ENCODE data around the gene PLD3. TPM values are rescaled to one million over a fixed set of nuclear protein-coding genes. Genes with fewer than 3 reads are reported as not detected.

Gene PLD3
- total and polyA plus RNA-seq, 2 donors (not counting 1 experiment from before 2014, with no cell fraction given) = 208 to 230 TPM

- H3K9ac ChIP-seq (ENCODE audit: insufficient read depth, low read length) = no peak overlapping the region
- no peak overlapping the region for H3K27ac ChIP-seq (ENCODE audit: insufficient read depth, low read length)
- H3K79me2 ChIP-seq (ENCODE audit: control insufficient read depth, insufficient read depth, low read length) = no peaks in the 10 kb centered on the region
- H3K27me3 ChIP-seq (ENCODE audit: control insufficient read depth, insufficient read depth, low read length) = no peaks in the 10 kb centered on the region
- no peak overlapping the region for H2AFZ ChIP-seq (ENCODE audit: low read length)
- H3K36me3 ChIP-seq (ENCODE audit: control insufficient read depth, insufficient read depth, low read length) = peaks cover 30% of the 10 kb centered on the region
- H4K20me1 ChIP-seq (ENCODE audit: control insufficient read depth, extremely low read depth, insufficient read depth, low read length) = no peaks in the 10 kb centered on the region
- no peak for DNase-seq (ENCODE audit: low read depth in 2 of 2)
- H3K9me3 ChIP-seq (ENCODE audit: control insufficient read depth, insufficient read depth, low read depth, low read length) = no peaks in the 10 kb centered on the region
- no peaks in the 10 kb centered on the region for H3K4me1 ChIP-seq (ENCODE audit: control insufficient read depth, extremely low read depth, insufficient read depth, low read length)
- TF ChIP-seq, protein P1, sequence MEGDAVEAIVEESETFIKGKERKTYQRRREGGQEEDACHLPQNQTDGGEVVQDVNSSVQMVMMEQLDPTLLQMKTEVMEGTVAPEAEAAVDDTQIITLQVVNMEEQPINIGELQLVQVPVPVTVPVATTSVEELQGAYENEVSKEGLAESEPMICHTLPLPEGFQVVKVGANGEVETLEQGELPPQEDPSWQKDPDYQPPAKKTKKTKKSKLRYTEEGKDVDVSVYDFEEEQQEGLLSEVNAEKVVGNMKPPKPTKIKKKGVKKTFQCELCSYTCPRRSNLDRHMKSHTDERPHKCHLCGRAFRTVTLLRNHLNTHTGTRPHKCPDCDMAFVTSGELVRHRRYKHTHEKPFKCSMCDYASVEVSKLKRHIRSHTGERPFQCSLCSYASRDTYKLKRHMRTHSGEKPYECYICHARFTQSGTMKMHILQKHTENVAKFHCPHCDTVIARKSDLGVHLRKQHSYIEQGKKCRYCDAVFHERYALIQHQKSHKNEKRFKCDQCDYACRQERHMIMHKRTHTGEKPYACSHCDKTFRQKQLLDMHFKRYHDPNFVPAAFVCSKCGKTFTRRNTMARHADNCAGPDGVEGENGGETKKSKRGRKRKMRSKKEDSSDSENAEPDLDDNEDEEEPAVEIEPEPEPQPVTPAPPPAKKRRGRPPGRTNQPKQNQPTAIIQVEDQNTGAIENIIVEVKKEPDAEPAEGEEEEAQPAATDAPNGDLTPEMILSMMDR (conservative IDR thresholded peaks at IDR 0.05 in 1 of 2, IDR thresholded peaks at IDR 0.05 in 1 of 2; ENCODE audit: low read depth in 1 of 2, low read length in 2 of 2) = no peak
- no peak for TF ChIP-seq EZH2 (IDR thresholded peaks at IDR 0.05; ENCODE audit: low read length, missing control alignments)
- no peak overlapping the region for H3K4me2 ChIP-seq (ENCODE audit: extremely low read depth, insufficient read depth, low read length)
- H3K4me3 ChIP-seq (replicated peaks in 1 of 4; ENCODE audit: control extremely low read depth in 1 of 4, insufficient read depth in 1 of 4, low read depth in 3 of 4, low read length in 4 of 4) = no peak overlapping the region
Observed at GRCh38 chr19:40323705-40324104, 24.8 kb upstream of the PLD3 start.

GRCh38 chr19:40326201-40326600 lies 22.3 kb upstream of the PLD3 start:
- Histone ChIP-seq H3K4me2 (ENCODE audit: extremely low read depth, insufficient read depth, low read length) (no peak overlapping the region), H2AFZ (ENCODE audit: low read length) (no peak overlapping the region), H3K9ac (ENCODE audit: insufficient read depth, low read length) (no peak overlapping the region), H3K4me1 (ENCODE audit: control insufficient read depth, extremely low read depth, insufficient read depth, low read length) (no peaks in the 10 kb centered on the region), H3K4me3 (replicated peaks in 1 of 4; ENCODE audit: control extremely low read depth in 1 of 4, insufficient read depth in 1 of 4, low read depth in 3 of 4, low read length in 4 of 4) (no peak overlapping the region), H3K36me3 (ENCODE audit: control insufficient read depth, insufficient read depth, low read length) (peaks cover 28% of the 10 kb centered on the region), H3K27me3 (ENCODE audit: control insufficient read depth, insufficient read depth, low read length) (no peaks in the 10 kb centered on the region), H3K27ac (ENCODE audit: insufficient read depth, low read length) (no peak overlapping the region), H4K20me1 (ENCODE audit: control insufficient read depth, extremely low read depth, insufficient read depth, low read length) (no peaks in the 10 kb centered on the region), H3K9me3 (ENCODE audit: control insufficient read depth, insufficient read depth, low read depth, low read length) (no peaks in the 10 kb centered on the region), H3K79me2 (ENCODE audit: control insufficient read depth, insufficient read depth, low read length) (no peaks in the 10 kb centered on the region)
- no peak for DNase-seq (ENCODE audit: low read depth in 2 of 2)
- no peak for TF ChIP-seq EZH2 (IDR thresholded peaks at IDR 0.05; ENCODE audit: low read length, missing control alignments)
- TF ChIP-seq, protein P1 (conservative IDR thresholded peaks at IDR 0.05 in 1 of 2, IDR thresholded peaks at IDR 0.05 in 1 of 2; ENCODE audit: low read depth in 1 of 2, low read length in 2 of 2) = no peak

DNA sequence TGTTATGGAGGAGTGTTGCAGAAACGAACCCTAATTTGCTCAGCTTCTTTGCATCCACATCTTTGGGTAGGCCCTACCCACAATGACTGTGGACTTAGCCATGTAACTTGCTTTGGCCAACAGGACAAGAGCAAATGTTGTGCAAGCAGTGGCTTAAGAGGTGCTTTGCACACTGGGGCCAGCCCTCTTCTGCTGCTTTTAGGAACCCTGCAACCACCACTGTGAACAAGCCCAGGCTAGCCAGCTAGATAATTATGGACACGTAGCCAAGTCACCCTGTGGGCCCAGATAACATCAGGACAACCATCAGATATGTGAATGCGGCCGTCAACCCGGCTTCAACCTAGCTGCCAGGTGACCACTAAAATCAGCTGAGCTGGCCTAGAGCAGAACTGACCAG lies 17.4 kb upstream of the PLD3 start:
- peaks cover 17% of the 10 kb centered on the region for H3K36me3 ChIP-seq (ENCODE audit: control insufficient read depth, insufficient read depth, low read length)
- no peaks in the 10 kb centered on the region for H3K9me3 ChIP-seq (ENCODE audit: control insufficient read depth, insufficient read depth, low read depth, low read length)
- no peak overlapping the region for H3K4me3 ChIP-seq (replicated peaks in 1 of 4; ENCODE audit: control extremely low read depth in 1 of 4, insufficient read depth in 1 of 4, low read depth in 3 of 4, low read length in 4 of 4)
- H3K4me2 ChIP-seq (ENCODE audit: extremely low read depth, insufficient read depth, low read length) = no peak overlapping the region
- H3K9ac ChIP-seq (ENCODE audit: insufficient read depth, low read length) = no peak overlapping the region
- H3K4me1 ChIP-seq (ENCODE audit: control insufficient read depth, extremely low read depth, insufficient read depth, low read length) = no peaks in the 10 kb centered on the region
- no peak overlapping the region for H3K27ac ChIP-seq (ENCODE audit: insufficient read depth, low read length)
- H3K27me3 ChIP-seq (ENCODE audit: control insufficient read depth, insufficient read depth, low read length) = no peaks in the 10 kb centered on the region
- H3K79me2 ChIP-seq (ENCODE audit: control insufficient read depth, insufficient read depth, low read length) = no peaks in the 10 kb centered on the region
- no peak overlapping the region for H2AFZ ChIP-seq (ENCODE audit: low read length)
- H4K20me1 ChIP-seq (ENCODE audit: control insufficient read depth, extremely low read depth, insufficient read depth, low read length) = no peaks in the 10 kb centered on the region
- no peak for DNase-seq (ENCODE audit: low read depth in 2 of 2)
- TF ChIP-seq, protein P1 (conservative IDR thresholded peaks at IDR 0.05 in 1 of 2, IDR thresholded peaks at IDR 0.05 in 1 of 2; ENCODE audit: low read depth in 1 of 2, low read length in 2 of 2) = no peak
- TF ChIP-seq EZH2 (IDR thresholded peaks at IDR 0.05; ENCODE audit: low read length, missing control alignments) = no peak

All from fibroblast of lung (primary cell).